ENCODE data around the gene NDUFS8. TPM values are rescaled to one million over a fixed set of nuclear protein-coding genes. Genes with fewer than 3 reads are reported as not detected.

Gene NDUFS8
- total RNA-seq, 1 experiment from 2014 or later, result 576 TPM

DNA sequence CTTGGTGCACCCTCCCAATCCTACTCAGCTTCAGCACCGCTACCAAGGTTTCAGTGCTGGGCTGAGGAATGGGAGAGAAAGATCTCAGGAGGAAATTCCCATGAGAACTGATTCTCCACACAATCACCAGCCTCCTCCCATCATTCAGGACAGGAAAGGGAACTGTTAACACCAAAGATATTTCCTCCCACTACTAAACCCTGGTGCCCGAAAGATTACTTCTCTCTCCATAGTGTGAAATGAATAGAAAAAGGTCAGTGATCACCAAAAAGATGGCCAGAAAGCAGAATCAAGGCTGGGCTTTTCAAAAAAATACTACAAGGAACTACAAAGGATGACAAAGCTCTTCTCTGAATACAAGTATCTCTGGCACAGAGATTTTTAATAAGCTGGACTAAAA lies 34.4 kb downstream of the NDUFS8 start:
- no peak overlapping the region for H3K4me2 ChIP-seq (ENCODE audit: low read length)
- TF ChIP-seq EZH2 (IDR thresholded peaks at IDR 0.05; ENCODE audit: low read length, unreplicated experiment) (no peak), EZH2phosphoT487 (IDR thresholded peaks at IDR 0.05; ENCODE audit: borderline replicate concordance, low read length) (no peak)
- TF ChIP-seq, protein P1, sequence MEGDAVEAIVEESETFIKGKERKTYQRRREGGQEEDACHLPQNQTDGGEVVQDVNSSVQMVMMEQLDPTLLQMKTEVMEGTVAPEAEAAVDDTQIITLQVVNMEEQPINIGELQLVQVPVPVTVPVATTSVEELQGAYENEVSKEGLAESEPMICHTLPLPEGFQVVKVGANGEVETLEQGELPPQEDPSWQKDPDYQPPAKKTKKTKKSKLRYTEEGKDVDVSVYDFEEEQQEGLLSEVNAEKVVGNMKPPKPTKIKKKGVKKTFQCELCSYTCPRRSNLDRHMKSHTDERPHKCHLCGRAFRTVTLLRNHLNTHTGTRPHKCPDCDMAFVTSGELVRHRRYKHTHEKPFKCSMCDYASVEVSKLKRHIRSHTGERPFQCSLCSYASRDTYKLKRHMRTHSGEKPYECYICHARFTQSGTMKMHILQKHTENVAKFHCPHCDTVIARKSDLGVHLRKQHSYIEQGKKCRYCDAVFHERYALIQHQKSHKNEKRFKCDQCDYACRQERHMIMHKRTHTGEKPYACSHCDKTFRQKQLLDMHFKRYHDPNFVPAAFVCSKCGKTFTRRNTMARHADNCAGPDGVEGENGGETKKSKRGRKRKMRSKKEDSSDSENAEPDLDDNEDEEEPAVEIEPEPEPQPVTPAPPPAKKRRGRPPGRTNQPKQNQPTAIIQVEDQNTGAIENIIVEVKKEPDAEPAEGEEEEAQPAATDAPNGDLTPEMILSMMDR (conservative IDR thresholded peaks at IDR 0.05; ENCODE audit: low read depth, low read length), result no peak
- H3K27me3 ChIP-seq (ENCODE audit: low read length), result no peaks in the 10 kb centered on the region
- intact Hi-C loops (cut with micrococcal nuclease), result no loop called here
- H3K36me3 ChIP-seq (ENCODE audit: low read depth, low read length), result peaks cover 82% of the 10 kb centered on the region
- H2AFZ ChIP-seq (ENCODE audit: low read length), result no peak overlapping the region
- H3K9me2 ChIP-seq (replicated peaks; ENCODE audit: low read length), result no peaks in the 10 kb centered on the region
- ATAC-seq (no peak), DNase-seq (no peak)
- no peaks in the 10 kb centered on the region for H3K4me1 ChIP-seq (ENCODE audit: insufficient read depth, low read length)
- H3F3A ChIP-seq (ENCODE audit: low read length, unreplicated experiment), result no peaks in the 10 kb centered on the region
- no peak overlapping the region for H3K4me3 ChIP-seq (ENCODE audit: low read length)
- H3K9me3 ChIP-seq (ENCODE audit: low read length), result no peaks in the 10 kb centered on the region
- H3K27ac ChIP-seq (ENCODE audit: low read length), result no peak overlapping the region
- CTCF ChIA-PET, result no interaction called here
- no peak overlapping the region for H3K9ac ChIP-seq (ENCODE audit: low read length)
- POLR2A ChIA-PET (ENCODE audit: unreplicated experiment), result no interaction called here
- 0 out of 2 replicates have a peak, but pooled peaks cover 4% of the 10 kb centered on the region for H4K20me1 ChIP-seq (ENCODE audit: low read length)
- BruUV-seq (replicated peaks), result no TSS peak
- H3K79me2 ChIP-seq (ENCODE audit: low read length), result no peaks in the 10 kb centered on the region

DNA sequence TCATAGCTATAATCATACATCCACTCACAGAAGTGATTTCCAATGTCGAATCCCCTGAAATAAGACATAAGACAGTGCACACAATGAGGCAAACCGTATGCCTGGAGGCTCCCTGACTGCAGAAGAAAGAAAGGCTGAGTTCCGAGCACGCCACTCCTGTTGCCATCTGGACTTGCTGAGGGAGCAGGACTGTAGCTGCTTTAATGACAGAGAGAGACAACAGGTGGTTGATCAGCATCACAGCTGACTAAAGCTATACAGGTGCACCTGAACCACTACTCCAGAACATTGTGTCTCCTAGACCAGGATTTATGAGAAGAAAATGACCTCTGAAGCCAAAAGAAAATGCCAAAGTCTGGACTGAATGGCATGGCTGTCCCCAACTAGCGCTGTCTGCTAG lies 35.4 kb downstream of the NDUFS8 start:
- CTCF ChIA-PET, result no interaction called here
- DNase-seq (no peak), ATAC-seq (no peak)
- no peaks in the 10 kb centered on the region for H3K9me2 ChIP-seq (replicated peaks; ENCODE audit: low read length)
- no peaks in the 10 kb centered on the region for H3F3A ChIP-seq (ENCODE audit: low read length, unreplicated experiment)
- H4K20me1 ChIP-seq (ENCODE audit: low read length), result 0 out of 2 replicates have a peak, but pooled peaks cover 4% of the 10 kb centered on the region
- H3K4me3 ChIP-seq (ENCODE audit: low read length), result no peak overlapping the region
- H3K79me2 ChIP-seq (ENCODE audit: low read length), result no peaks in the 10 kb centered on the region
- no peaks in the 10 kb centered on the region for H3K9me3 ChIP-seq (ENCODE audit: low read length)
- peaks cover 86% of the 10 kb centered on the region for H3K36me3 ChIP-seq (ENCODE audit: low read depth, low read length)
- H3K4me1 ChIP-seq (ENCODE audit: insufficient read depth, low read length), result no peaks in the 10 kb centered on the region
- no peak overlapping the region for H2AFZ ChIP-seq (ENCODE audit: low read length)
- H3K27me3 ChIP-seq (ENCODE audit: low read length), result no peaks in the 10 kb centered on the region
- H3K27ac ChIP-seq (ENCODE audit: low read length), result no peak overlapping the region
- H3K9ac ChIP-seq (ENCODE audit: low read length), result no peak overlapping the region
- intact Hi-C loops (cut with micrococcal nuclease), result no loop called here
- no peak overlapping the region for H3K4me2 ChIP-seq (ENCODE audit: low read length)
- no TSS peak for BruUV-seq (replicated peaks)
- TF ChIP-seq EZH2 (IDR thresholded peaks at IDR 0.05; ENCODE audit: low read length, unreplicated experiment) (no peak), EZH2phosphoT487 (IDR thresholded peaks at IDR 0.05; ENCODE audit: borderline replicate concordance, low read length) (no peak)
- TF ChIP-seq, protein P1 (conservative IDR thresholded peaks at IDR 0.05; ENCODE audit: low read depth, low read length), result no peak
- POLR2A ChIA-PET (ENCODE audit: unreplicated experiment), result no interaction called here

DNA sequence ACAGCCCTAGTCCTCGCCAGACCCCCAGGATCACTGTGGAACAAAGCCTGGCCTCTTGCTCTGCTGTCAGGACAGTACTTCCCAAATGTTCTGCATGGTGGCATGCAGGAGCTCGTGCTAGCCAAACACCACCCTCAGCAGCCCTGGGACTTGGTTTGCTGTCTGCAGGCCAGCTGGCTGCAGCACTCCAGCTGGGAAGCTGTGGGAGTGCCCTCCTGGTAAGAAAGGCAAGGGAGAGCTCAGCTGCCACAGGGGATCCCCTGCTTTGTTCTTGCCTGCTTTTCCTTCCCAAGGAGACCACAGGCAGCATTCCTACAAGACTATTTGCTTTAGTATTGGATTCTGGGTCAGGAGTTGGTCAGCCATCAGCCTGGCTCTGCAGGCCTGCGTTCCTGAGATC lies 36.3 kb downstream of the NDUFS8 start:
- H3K9ac ChIP-seq (ENCODE audit: low read length), result no peak overlapping the region
- H3F3A ChIP-seq (ENCODE audit: low read length, unreplicated experiment), result no peaks in the 10 kb centered on the region
- H4K20me1 ChIP-seq (ENCODE audit: low read length), result 0 out of 2 replicates have a peak, but pooled peaks cover 4% of the 10 kb centered on the region
- no TSS peak for BruUV-seq (replicated peaks)
- ATAC-seq, result no peak
- no peaks in the 10 kb centered on the region for H3K79me2 ChIP-seq (ENCODE audit: low read length)
- no peak overlapping the region for H2AFZ ChIP-seq (ENCODE audit: low read length)
- no peaks in the 10 kb centered on the region for H3K9me2 ChIP-seq (replicated peaks; ENCODE audit: low read length)
- no peaks in the 10 kb centered on the region for H3K9me3 ChIP-seq (ENCODE audit: low read length)
- H3K36me3 ChIP-seq (ENCODE audit: low read depth, low read length), result peaks cover 82% of the 10 kb centered on the region
- POLR2A ChIA-PET (ENCODE audit: unreplicated experiment), result interaction anchor here (0.6 kb wide), 1 partner anchor 1839 kb away, joined by 3 read pairs; no protein-coding TSS in a partner anchor
- intact Hi-C loops (cut with micrococcal nuclease), result no loop called here
- TF ChIP-seq EZH2phosphoT487 (IDR thresholded peaks at IDR 0.05; ENCODE audit: borderline replicate concordance, low read length) (no peak), EZH2 (IDR thresholded peaks at IDR 0.05; ENCODE audit: low read length, unreplicated experiment) (no peak)
- TF ChIP-seq, protein P1 (conservative IDR thresholded peaks at IDR 0.05; ENCODE audit: low read depth, low read length), result no peak
- no peak overlapping the region for H3K4me3 ChIP-seq (ENCODE audit: low read length)
- DNase-seq, result no peak
- H3K4me2 ChIP-seq (ENCODE audit: low read length), result no peak overlapping the region
- CTCF ChIA-PET, result no interaction called here
- H3K27ac ChIP-seq (ENCODE audit: low read length), result no peak overlapping the region
- no peaks in the 10 kb centered on the region for H3K4me1 ChIP-seq (ENCODE audit: insufficient read depth, low read length)
- no peaks in the 10 kb centered on the region for H3K27me3 ChIP-seq (ENCODE audit: low read length)

Measured in PC-3 (cell line).